Right kidney (tissue), 1 donor: ENCODE data around the gene ZNF865.
A peak's percentile ranks its signal among the peaks of the same experiment; 100 is the strongest.

Experiments
- DNase-seq: peaks from one replicate; pipeline ENCODE4 v3.0.0-alpha.2; 2016

Gene ZNF865

DNA sequence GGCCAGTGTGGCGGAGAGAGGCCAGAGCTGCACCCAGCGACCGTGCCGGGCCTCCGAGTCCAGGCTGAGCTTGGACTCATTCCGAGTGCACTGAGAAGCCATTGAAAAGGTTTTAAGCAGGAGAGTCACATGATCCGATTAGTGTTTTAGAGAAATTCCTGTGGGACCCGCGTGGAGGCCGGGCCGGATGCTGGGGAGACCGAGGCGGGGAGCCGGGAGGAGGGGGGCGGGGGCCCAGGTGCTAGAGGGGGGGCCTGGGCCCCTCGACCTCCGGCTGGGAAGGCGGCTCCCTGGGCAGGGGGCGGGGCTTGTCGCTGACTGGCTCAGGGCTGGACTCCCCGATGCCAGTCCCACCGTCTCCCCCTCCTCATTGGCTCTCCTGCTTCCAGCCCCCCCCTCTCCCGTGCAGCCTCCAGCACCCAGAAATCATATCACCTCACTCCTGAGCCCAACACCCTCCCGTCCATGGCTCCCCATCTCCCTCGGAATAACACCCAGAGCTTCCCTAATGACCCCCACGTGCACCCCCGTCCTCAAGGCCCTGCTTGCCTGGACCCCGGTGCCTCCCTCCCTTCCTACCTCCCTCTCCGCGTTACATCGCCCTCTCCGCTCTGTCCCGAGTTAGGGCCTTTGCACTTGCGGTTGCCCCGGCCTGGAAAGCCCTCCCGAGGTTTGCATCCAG lies 19.6 kb upstream of the ZNF865 start:
- peak; percentile 79 for DNase-seq

DNA sequence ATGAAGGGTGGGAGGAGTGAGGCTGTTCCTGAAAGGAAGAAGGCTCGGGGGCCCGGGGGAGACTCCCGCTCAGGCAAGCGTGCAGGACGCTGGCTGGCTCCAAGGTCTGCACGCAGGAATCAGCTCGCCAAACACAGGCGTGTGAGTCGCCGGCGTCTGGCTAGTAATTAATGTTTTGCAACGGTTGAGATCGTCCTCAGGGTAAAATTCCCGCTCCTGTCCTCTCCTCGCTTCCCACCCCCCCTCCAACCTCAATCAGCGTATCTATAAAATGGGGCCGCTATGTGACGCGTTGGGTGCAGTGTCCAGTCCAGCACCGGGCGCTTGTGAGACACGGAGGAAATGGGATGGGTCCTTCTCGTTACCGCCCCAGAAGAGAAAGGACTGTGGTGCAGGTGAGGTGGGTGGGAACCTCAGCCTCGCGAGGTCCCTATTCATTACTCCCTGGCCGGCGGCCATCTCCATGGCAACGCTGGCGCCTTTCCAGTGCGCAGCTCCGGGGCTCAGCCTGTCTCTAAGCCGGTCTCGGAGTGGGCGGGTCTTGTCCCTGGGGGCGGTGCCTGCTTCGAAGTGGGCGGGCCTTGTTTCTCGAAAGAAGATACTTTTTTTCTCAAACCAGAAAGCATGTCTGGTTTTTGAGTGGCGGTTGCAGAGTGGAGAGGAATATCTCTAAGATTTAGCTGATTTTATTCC lies 18.3 kb upstream of the ZNF865 start:
- peak; percentile 88 for DNase-seq

GRCh38 chr19:55588738-55589137 lies 16.7 kb upstream of the ZNF865 start:
- no peak for DNase-seq

DNA sequence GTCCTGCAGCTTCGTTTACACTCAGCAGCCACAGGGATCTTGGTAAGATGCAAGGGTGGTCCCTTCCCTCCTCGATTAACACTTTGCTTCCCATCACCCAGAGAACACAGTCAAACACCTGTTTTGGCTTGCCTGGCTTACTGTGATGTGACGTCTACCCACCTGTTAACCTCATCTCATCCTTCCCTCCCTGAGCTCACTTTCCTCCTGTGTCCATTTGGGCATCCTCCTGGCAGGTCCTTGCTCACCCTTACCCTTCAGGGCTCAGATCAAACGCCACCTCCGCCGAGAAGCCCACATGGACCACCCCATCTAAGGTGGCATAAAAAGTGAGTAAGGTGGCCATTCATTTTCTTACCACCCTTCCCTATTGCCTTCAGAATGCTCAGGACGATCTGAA lies 15.3 kb upstream of the ZNF865 start:
- no peak for DNase-seq

DNA sequence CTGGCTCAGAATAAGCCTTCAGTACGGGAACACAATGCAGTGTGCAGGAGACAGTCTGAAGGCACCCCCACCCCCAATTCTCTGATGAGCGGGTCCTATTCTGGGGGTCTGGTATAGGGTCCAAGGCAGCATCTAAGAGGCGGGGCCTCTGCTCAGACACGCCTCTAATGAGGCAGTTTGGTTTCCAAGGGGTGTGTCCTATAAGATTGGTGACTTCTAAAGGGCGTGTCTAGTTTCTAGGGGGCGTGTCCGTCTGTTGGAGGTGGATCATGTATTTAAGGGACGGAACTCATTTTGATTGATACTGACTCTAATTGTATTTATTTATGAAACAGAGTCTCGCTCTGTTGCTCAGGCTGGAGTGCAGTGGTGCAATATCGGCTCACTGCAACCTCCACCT lies 14.8 kb upstream of the ZNF865 start:
- DNase-seq: no peak

DNA sequence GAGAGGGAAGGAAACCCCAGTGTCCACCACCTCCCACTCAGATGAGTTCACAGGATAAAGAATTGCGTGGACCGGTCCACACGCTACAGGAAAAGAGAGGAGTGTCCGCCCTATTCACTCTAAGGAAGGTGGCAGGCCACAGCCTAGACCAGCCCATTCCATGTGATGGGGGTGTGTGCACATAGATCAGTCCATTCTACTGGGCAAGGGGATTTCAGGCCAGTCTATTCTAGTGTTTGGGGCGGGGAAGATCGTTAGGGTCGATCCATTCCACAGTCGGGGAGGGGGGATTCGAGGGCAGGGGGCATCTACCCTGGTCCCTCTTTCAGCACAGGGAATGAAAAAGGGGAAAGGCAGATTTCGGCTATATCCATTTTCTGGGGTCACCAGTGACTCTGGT lies 13.9 kb upstream of the ZNF865 start:
- DNase-seq: no peak

DNA sequence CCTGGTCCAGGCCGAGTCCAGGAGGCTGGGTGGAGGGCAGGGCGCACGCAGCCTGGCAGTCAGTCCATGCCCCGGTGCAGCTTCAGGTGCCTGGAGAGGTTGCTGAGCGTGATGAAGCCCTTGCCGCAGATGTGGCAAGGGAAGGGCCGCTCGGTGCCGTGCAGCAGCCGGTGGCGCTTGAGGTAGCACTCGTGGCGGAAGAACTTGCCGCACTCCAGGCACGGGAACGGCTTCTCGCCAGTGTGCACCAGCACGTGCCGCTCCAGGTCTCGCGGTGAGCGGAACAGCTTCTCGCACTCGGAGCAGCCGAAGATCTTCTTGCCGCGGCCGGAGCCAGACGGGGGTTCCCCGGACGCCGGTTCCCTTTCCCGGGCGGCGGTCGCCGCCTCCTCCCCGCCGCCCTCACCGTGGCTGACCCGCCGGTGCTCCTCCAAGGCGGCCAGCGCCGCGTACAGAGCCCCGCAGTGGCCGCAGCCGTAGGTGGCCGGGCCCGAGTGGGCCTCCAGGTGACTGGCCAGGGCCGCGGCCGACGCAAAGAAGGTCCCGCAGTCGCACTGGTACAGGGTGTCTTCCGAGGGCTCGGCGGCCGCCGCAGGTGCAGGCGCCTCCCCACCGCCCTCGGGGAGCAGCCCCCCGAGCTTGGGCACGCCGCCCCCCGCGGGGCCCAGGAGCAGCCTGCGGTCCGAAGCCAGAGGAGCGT lies 12.9 kb upstream of the ZNF865 start:
- no peak for DNase-seq

DNA sequence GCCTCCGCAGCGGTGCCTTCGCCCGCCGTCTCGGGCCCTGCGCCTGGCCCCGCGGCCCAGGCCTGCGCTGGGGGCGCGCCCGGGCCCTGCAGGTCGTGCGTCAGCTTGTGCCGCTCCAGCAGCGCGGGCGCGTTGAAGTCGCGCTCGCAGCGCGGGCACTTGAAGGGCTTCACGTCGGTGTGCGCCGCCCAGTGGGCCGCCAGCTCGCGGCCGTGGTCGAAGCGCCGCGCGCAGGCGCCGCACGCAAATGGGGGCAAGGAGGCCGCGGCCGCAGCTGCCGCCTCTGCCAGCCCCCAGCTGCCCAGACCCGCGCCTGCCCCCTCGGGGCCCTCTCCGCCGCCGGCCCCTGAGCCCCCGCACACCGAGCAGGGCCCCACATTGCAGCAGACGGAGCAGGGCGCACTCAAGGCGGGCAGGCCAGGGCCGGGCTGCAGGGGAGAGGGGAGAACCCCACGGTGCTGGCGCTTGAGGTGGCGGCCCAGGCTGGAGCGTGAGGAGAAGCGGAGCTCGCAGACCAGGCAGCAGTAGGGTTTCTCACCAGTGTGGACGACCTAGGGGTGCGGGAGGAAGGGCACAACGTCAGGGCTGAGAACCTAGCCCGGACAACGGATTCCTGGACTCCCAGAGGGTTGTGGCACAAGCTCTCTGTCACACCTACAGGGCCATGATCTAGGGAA lies 12.2 kb upstream of the ZNF865 start:
- no peak for DNase-seq

GRCh38 chr19:55594996-55595545 lies 10.4 kb upstream of the ZNF865 start:
- no peak for DNase-seq

DNA sequence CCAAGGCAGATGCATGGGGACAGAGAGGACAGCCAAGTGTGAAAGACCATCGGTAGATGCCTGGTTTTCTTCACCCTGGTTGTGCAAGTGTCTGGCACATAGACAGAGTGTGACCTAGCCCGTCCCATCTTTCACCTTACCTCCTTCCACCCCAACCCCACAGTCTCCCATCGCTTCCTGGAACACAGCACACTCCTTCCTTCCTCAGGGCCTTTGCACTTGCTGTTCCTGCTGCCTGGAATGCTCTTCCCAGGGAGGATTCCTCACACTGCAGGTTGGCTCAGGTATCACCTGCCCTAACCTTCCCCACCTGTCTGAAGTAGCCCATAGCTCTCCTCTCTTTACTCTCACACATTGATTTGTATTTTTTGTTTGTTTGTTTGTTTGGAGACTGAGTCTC lies 9.1 kb upstream of the ZNF865 start:
- no peak for DNase-seq

DNA sequence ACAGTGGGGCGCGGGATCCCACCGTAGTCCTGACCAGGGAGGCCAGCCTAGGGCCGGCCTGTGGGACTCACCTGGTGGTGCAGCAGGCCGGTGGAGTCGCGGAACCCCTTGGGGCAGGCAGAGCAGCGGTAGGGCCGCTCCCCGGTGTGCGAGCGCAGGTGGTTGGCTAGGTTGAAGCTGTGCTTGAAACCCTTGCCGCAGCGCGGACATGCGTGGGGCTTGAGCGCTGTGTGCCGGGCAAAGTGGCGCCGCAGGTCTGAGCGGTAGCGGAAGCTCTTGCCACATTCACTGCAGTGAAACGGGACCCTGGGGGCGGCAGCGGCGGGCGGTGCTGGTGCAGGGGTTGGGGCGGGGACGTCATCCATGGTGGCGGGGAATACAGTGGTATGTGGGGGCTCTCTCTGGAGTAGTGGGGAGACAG lies 7.9 kb upstream of the ZNF865 start:
- DNase-seq: no peak

- no peak for DNase-seq
These were observed 7.4 kb upstream of the ZNF865 start for GRCh38 chr19:55598034-55598433.

DNA sequence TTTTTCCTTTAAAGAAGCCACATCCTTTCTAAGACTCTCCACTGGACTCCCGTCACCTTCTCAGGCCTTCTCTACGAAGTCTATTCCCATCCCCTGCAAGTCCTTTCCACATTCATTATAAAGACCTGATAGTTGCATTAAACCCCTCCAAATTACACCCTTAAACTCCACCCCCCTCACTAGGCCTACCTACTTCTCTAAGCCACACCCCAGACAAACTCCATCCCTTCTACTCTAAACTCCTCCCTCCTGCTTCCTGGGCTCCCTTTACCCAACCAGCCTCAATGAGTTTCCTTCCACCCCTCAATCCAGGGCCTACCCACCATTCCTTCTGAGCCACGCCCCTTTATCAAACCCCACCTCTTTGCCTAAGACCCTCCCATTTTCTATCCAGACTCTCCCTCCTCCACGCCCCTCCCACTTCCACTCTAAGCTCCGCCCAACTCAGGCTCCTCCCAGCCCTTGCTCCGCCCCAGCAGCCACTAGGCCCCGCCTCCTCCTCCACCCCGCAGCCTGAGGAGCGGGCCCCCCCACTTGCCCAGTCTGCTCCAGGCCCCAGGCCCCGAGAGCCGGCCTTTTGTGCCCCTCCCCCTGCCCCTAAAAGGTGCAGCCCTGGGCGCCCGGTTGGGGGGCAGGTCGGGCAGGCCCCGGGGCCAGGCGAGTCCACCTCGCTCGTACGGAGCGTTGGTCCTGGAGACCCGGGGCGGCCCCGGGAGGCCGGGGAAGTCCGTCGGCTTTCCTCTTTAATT lies 6.6 kb upstream of the ZNF865 start:
- peak; percentile 99 for DNase-seq

- DNase-seq: no peak
These were observed 6.0 kb upstream of the ZNF865 start, which contains the start of gene FIZ1 for GRCh38 chr19:55599468-55599841. Gene FIZ1, minus strand, starts transcription at chr19:55599517. Its CDS starts 1,652 bp downstream, at chr19:55597865.

DNA sequence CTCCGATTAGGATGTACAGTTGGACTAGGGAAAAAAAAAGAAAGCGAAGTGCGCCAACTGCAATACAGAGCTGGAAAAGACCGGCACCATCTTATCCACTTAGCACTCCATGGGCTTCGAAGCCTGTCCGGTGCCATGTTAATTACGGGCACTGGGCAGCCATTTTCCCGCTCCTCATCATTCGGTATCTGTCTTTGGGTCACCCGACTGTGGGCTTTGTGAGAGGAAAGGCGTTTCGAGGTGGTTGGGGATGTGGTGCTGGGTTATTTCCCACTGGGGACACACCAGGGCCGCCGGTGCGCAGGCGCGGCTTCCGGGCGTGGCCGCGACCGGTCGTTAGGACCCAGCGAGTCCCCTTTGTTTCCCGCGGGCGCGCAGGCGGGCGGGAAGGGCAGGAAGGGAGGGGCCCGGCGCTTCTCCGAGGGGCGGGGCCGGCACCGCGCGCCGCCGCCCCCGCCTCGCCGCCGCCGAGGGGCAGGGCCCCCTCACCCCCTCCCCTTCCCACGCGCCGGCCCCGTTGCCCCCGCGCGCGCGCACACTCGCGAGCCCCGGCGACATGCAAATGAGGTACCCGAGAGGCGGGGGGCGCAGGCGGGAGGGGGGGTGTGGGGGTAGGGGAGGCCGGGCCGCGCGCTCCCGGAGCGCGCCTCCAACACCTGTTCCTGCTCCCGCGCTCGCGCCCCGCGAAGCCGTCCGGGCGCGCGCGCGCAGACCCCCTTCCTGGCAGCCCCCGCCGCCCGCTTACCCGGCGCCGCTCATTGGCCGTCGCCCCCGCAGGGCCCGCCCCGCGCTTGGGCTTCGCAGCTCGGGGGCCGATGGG lies 5.4 kb upstream of the ZNF865 start, which contains the start of gene ZNF524:
ZNF524 (plus strand) TSS at position 447 of the 820 bp plus-strand sequence. CDS start 1,825 bp downstream, outside the sequence.
- peak; percentile 100 for DNase-seq

- peak; percentile 64 for DNase-seq
These were observed 4.8 kb upstream of the ZNF865 start for GRCh38 chr19:55600662-55601028.

DNA sequence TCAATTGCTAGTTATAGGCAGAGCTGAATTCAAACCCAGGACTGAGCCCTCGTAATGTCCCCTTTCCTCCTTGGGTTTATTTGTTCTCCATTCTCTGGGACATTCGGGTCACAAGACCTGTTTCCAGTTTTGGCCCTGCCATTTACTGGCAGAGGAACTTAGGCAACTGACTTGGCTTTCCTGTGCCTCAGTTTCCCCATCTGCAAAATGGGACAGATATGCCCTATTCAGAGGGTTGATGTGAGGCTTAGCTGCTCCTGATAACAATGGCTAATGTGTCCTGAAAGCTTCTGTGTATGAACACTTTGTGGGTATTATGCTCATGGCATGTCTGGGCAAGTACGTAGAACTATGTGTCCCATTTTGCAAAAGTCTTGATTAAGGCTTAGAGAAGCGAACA lies 4.4 kb upstream of the ZNF865 start:
- no peak for DNase-seq

DNA sequence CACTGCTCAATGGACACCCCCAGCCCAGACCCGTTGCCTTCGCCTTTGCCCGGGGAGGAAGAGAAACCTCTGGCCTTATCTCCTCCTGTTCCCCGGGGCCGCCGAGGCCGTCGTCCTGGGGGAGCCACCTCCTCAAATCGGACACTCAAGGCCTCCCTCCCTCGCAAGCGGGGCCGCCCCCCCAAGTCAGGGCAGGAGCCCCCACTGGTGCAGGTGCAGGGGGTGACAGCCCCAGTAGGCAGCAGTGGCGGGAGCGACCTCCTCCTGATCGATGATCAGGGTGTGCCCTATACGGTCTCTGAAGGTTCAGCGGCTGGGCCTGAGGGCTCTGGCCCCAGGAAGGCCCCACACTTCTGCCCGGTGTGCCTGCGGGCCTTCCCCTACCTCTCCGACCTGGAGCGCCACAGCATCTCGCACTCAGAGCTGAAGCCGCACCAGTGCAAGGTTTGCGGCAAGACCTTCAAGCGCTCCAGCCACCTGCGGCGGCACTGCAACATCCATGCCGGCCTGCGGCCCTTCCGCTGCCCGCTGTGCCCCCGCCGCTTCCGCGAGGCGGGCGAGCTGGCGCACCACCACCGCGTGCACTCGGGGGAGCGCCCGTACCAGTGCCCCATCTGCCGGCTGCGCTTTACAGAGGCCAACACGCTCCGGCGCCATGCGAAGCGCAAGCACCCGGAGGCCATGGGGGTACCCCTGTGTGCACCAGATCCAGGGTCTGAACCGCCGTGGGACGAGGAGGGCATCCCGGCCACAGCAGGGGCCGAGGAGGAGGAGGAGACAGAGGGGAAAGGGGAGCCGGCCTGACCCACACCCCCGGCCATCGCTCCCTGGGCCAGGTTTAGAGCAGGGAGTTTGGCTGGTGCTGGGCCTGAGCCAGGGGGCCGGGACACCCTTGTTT lies 3.1 kb upstream of the ZNF865 start:
- no peak for DNase-seq

GRCh38 chr19:55603115-55603514 lies 2.3 kb upstream of the ZNF865 start:
- no peak for DNase-seq
